Mucosa of stomach (tissue), 1 donor: ENCODE measurements around the gene LCT.

ENCODE experiments used
- H3K27me3 ChIP-seq: one replicate; pipeline ENCODE4 v1.7.0; 2013; ENCODE audit warnings: mild to moderate bottlenecking, low read length; ENCODE audit not compliant: control insufficient read depth, insufficient read depth
- H3K36me3 ChIP-seq: one replicate; pipeline ENCODE4 v1.7.0; 2013; ENCODE audit warnings: low read length; ENCODE audit not compliant: control insufficient read depth, insufficient read depth
- H3K4me1 ChIP-seq: one replicate; pipeline ENCODE4 v1.7.0; 2013; ENCODE audit warnings: mild to moderate bottlenecking, low read length; ENCODE audit not compliant: control insufficient read depth, insufficient read depth
- H3K4me3 ChIP-seq: one replicate; pipeline ENCODE4 v1.7.0; 2013; ENCODE audit warnings: low read length
- H3K9ac ChIP-seq: one replicate; pipeline ENCODE4 v1.7.0; 2013; ENCODE audit warnings: mild to moderate bottlenecking, low read length, moderate library complexity
- H3K9me3 ChIP-seq: one replicate; pipeline ENCODE4 v1.7.0; 2013; ENCODE audit warnings: mild to moderate bottlenecking, low read length, moderate library complexity; ENCODE audit not compliant: control insufficient read depth
- donor health status: Pancreatic carcinoma.

The LCT gene

DNA sequence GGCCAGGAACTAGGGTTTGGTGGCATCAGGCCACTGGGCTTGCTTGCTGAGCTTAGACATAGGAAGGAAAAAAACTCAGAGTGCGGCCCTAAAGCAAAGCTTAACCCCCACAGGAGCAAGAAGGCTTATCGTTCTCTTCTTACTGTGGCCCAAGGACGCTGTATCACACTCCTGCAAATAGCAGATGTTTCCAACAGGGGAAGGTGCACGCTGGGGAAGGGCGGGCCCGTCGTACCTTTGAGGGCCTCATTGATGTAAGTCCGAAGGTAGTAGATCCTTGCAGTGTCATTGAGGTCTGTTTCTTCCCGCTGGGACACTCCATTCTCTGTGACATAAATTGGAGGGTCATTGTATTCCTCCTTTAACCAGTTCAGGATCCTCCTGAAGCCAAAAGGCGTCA is 46.6 kb downstream of the LCT start:
- Histone ChIP-seq H3K27me3 (no peaks in the 10 kb centered on the region), H3K36me3 (no peaks in the 10 kb centered on the region), H3K9ac (no peak overlapping the region), H3K4me3 (no peak overlapping the region), H3K9me3 (no peaks in the 10 kb centered on the region), H3K4me1 (no peaks in the 10 kb centered on the region)

DNA sequence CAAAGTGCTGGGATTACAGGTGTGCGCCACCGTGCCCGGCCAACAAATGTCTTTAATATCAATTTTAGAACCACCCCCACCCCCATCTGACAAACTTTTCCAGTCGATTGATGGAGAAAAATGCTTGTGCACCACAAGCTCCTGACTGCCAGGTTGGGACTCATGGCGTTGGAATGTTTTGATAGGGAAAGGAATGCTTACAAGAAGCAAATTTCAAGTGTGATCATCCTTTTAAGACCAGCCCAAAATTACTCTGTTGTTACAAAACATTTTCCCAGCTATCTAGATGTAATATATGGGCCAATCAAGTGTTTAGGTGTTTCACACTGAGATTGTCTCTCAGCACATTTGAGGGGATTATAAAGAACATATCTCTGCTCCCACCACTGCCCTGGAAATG is 50.2 kb downstream of the LCT start:
- H3K36me3 ChIP-seq, result no peaks in the 10 kb centered on the region

DNA sequence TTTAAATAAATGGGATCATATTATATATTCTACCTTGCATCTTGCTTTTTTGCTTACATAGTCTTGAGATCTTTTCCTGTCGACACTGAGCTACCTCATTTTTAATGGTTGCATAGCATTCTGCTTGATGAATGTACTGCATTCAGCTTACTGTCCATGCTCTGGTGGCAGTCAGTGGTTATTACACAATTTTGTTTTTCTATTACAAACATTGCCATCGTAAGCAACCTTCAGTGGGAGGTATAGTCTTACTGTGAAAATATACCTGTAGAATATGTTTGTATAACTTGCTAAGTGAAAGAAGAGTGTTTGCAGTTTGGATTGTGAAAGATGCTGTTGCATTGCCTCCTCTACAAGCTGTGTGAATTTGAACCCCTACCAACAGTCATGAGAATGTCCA is 52.0 kb downstream of the LCT start:
- peaks cover 4% of the 10 kb centered on the region for H3K36me3 ChIP-seq
- no peak overlapping the region for H3K4me3 ChIP-seq
- H3K9me3 ChIP-seq, result no peaks in the 10 kb centered on the region
- no peaks in the 10 kb centered on the region for H3K27me3 ChIP-seq
- H3K9ac ChIP-seq, result no peak overlapping the region
- H3K4me1 ChIP-seq, result no peaks in the 10 kb centered on the region

More for the DNA sequence above, 50.2 kb downstream of the LCT start:
- Histone ChIP-seq H3K27me3 (no peaks in the 10 kb centered on the region), H3K9me3 (no peaks in the 10 kb centered on the region), H3K9ac (no peak overlapping the region), H3K4me3 (no peak overlapping the region), H3K4me1 (no peaks in the 10 kb centered on the region)

DNA sequence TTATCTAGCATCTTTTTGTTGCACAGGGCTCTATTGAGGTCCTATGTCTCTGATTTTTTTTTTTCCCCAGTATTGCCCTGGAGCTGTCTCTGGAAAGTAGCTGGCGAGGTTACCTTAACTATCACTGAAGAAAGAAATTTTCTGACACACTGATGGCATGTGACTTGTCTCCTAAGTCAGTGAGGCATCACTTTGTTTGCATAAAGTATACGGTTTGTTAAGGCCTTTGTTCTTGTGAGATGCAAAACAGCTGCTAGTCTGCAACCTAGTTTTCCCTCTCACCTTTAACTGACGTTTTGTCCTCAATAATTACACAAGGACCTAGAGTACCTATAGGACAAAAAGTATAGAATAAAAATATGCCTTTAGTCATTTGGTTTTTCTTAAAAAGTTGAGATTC is 53.5 kb downstream of the LCT start:
- Histone ChIP-seq H3K4me1 (no peaks in the 10 kb centered on the region), H3K9ac (no peak overlapping the region), H3K9me3 (no peaks in the 10 kb centered on the region), H3K4me3 (no peak overlapping the region), H3K27me3 (no peaks in the 10 kb centered on the region), H3K36me3 (peaks cover 4% of the 10 kb centered on the region)

DNA sequence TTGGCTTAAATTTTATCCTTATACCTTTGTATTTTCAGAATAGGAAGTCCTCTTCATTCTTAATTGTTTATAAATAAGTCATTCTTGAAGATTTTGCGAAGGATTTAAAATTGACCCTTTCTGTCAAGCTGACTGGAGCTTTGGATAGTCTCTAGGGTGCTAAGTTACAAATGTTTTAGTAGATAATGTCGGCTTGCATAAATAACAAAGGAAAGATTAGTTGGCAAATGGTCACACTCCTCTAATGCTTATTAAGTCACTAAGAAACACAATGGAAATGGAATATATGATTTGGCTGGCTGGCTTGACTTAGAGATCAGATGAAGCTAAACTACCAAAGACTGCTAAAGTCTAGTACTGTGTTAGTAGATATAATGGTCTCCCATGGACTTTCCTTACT is 54.8 kb downstream of the LCT start:
- H3K9me3 ChIP-seq, result no peaks in the 10 kb centered on the region
- H3K36me3 ChIP-seq, result peaks cover 4% of the 10 kb centered on the region
- H3K9ac ChIP-seq, result no peak overlapping the region
- H3K4me3 ChIP-seq, result no peak overlapping the region
- H3K4me1 ChIP-seq, result no peaks in the 10 kb centered on the region
- H3K27me3 ChIP-seq, result no peaks in the 10 kb centered on the region

DNA sequence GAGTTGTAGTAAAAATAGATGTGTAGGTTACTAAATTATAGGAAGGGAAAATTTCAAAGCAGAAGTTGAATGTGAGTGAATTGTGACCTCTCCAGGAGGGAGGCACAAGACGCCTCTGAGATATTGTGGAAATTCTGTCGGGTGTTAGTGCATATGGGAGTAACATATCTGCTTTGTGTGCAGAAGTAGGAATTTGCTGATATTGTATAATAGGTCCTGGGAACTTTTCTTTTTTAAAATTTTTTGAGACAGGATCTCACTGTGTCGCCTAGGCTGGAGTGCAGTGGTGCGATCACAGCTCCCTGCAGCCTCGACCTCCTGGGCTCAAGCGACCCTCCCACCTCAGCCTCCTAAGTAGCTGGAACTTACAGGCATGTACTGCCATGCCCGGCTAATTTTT is 60.6 kb downstream of the LCT start:
- Histone ChIP-seq H3K36me3 (peaks cover 7% of the 10 kb centered on the region), H3K27me3 (no peaks in the 10 kb centered on the region), H3K4me3 (no peak overlapping the region), H3K9me3 (no peaks in the 10 kb centered on the region), H3K4me1 (no peaks in the 10 kb centered on the region), H3K9ac (no peak overlapping the region)

DNA sequence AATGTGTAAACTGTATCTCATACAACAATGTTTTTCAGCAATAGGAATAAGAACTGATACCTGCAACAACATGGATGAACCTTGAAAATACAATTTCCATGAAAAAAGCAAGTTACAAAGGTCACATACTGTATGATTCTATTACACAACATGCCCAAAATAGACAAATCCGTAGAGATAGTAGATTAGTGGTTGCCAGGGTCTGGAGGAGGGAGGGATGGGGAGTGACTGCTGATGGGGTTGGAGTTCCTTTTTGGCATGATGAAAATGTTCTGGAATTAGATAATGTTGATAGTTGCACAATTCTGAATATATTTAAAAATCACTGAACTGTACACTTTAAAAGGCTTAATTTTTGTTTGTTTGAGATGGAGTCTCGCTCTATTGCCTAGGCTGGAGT is 61.6 kb downstream of the LCT start:
- Histone ChIP-seq H3K4me1 (no peaks in the 10 kb centered on the region), H3K4me3 (no peak overlapping the region), H3K9me3 (no peaks in the 10 kb centered on the region), H3K27me3 (no peaks in the 10 kb centered on the region), H3K36me3 (peaks cover 8% of the 10 kb centered on the region), H3K9ac (no peak overlapping the region)

DNA sequence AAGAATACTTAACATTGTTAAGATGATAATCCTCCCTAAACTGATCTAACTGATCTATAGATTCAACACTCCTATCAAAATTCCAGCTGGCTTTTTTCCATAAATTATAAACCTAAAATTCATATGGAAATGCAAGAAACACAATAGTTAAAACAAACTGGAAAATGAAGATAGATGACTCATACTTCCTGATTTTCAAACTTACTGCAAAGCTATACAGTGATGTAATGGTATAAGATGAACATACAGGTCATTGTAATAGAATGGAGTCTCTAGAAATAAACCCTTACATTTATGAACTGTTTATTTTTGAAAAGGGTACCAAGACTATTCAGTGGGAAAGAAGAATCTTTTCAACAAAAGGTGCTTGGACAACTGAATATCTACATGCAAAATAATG is 63.1 kb downstream of the LCT start:
- Histone ChIP-seq H3K9ac (no peak overlapping the region), H3K4me3 (no peak overlapping the region), H3K4me1 (no peaks in the 10 kb centered on the region), H3K36me3 (peaks cover 8% of the 10 kb centered on the region), H3K9me3 (no peaks in the 10 kb centered on the region), H3K27me3 (no peaks in the 10 kb centered on the region)

DNA sequence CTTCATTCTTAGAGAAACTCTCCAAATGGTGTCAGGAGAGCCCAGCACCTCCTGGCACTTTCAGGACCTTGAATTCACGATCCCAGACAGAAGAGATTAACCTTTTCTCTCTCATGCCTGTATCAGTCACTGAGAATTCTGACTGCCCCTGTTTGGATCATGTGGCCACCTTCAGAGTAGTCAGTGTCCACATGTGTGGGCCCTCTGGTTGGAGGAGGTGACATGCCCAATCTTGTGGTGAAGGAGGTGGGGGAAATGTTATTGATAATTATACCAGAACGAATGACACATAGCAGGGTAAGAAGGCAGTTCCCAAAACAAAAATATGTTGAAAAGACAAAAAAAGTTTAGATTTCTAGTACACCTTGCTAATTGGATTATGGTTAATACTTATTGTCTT is 63.7 kb downstream of the LCT start:
- no peaks in the 10 kb centered on the region for H3K4me1 ChIP-seq
- no peak overlapping the region for H3K4me3 ChIP-seq
- no peak overlapping the region for H3K9ac ChIP-seq
- H3K36me3 ChIP-seq, result peaks cover 8% of the 10 kb centered on the region
- no peaks in the 10 kb centered on the region for H3K27me3 ChIP-seq
- H3K9me3 ChIP-seq, result no peaks in the 10 kb centered on the region

DNA sequence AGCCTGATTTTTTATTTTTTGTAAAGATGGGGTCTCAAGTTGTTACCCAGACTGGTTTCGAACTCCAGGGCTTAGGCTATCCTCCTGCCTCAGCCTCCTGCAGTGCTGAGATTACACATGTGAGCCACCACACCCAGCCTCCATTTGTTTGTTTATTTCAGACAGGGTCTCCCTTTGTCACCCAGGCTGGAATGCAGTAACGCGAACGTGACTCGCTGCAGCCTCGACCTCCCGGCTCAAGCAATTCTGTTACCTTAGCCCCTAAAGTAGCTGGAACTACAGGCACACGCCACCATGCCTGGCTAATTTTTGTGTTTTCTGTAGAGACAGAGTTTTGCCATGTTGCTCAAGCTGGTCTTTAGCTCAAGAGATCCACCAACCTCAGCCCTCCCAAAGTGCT is 68.1 kb downstream of the LCT start:
- peaks cover 5% of the 10 kb centered on the region for H3K36me3 ChIP-seq

DNA sequence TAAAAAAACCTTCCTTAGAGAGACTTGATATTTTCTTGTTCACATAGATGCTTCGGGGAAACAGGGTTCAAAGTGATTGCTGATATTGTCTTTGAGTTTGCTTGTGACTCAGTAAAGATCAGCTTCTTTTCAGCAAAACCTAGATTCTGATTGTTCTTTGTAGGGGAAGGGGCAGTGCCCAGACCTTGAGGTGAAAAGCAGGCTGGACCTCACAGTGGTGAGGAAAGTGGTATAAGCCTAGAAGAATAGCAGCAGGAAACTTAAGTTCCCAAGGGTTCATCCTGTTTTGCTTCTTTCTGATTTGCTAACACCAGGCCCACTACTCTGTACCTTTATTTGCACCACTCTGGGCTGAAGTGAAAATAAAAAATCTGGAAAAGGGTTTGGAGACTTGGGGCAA is 74.5 kb downstream of the LCT start:
- H3K9me3 ChIP-seq, result no peaks in the 10 kb centered on the region
- H3K9ac ChIP-seq, result no peak overlapping the region
- no peaks in the 10 kb centered on the region for H3K27me3 ChIP-seq
- peaks cover 11% of the 10 kb centered on the region for H3K36me3 ChIP-seq
- no peak overlapping the region for H3K4me3 ChIP-seq
- no peaks in the 10 kb centered on the region for H3K4me1 ChIP-seq

More for the DNA sequence above, 68.1 kb downstream of the LCT start:
- H3K4me1 ChIP-seq, result no peaks in the 10 kb centered on the region
- H3K9ac ChIP-seq, result no peak overlapping the region
- H3K9me3 ChIP-seq, result no peaks in the 10 kb centered on the region
- H3K27me3 ChIP-seq, result no peaks in the 10 kb centered on the region
- no peak overlapping the region for H3K4me3 ChIP-seq

DNA sequence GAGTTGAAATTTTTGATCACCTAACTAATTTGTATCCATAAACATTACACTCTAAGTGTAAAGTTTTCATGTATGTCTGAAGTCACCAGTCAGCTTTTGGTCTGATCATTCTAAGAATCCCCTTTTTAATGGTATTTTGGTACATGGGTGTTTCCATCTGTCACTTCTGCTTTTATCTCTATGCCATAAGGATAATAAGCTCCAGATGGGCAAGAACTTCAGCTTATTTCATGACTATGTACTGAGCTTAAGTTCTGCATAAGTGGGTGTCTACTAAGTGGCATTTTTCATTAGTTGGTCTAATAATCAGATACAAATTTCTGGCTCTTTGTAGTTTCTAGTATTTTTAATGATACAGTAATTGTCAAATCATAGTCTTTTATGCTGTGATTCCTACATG is 75.0 kb downstream of the LCT start:
- Histone ChIP-seq H3K36me3 (peaks cover 14% of the 10 kb centered on the region), H3K27me3 (no peaks in the 10 kb centered on the region)

DNA sequence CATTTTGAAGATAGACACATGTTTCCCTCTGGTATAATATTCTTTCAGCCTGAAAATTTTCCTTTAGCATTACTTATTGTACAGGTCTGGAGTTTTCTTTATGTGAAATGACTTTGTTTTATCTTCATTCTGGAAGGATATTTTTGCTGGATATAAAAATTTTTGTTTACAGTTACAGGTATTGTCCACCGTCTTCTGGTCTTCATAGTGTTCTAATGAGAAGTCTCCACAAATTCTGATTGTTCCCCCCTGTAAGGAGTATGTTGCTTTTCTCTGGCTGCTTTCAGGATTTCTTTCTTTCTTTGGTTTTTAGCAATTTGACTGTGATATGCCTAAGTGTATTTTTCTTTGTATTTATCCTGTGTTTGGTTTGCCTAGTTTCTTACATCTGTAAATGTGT is 80.3 kb downstream of the LCT start:
- Histone ChIP-seq H3K9ac (no peak overlapping the region), H3K36me3 (peaks cover 14% of the 10 kb centered on the region), H3K4me1 (no peaks in the 10 kb centered on the region)

More for the DNA sequence above, 75.0 kb downstream of the LCT start:
- no peak overlapping the region for H3K9ac ChIP-seq
- H3K4me1 ChIP-seq, result no peaks in the 10 kb centered on the region
- H3K4me3 ChIP-seq, result no peak overlapping the region
- H3K9me3 ChIP-seq, result no peaks in the 10 kb centered on the region

More for the DNA sequence above, 80.3 kb downstream of the LCT start:
- Histone ChIP-seq H3K9me3 (no peaks in the 10 kb centered on the region), H3K4me3 (no peak overlapping the region), H3K27me3 (no peaks in the 10 kb centered on the region)
